Neural progenitor cell (in vitro differentiated cells): ENCODE results near the gene ARHGAP22. TPM values are rescaled to one million over a fixed set of nuclear protein-coding genes. Genes with fewer than 3 reads are reported as not detected.

Source experiments
- DNase-seq: peaks from one replicate; pipeline ENCODE4 v3.0.0-alpha.2; 2016; ENCODE audit warnings: low spot score
- H2AFZ ChIP-seq: fragments of 200-600 bp; sonication (generic); replicated peaks from 2 replicates; pipeline ENCODE4 v1.6.1; 2016; ENCODE audit warnings: antibody characterized with exemption
- H3F3A ChIP-seq: fragments of 200-600 bp; sonication (generic); 2 replicates; pipeline ENCODE4 v1.6.1; 2016; ENCODE audit warnings: antibody characterized with exemption, low read depth
- H3K27ac ChIP-seq: fragments of 200-600 bp; sonication (generic); 2 replicates; pipeline ENCODE4 v1.5.1; 2016; ENCODE audit warnings: mild to moderate bottlenecking
- H3K27me3 ChIP-seq: fragments of 200-600 bp; sonication (generic); 2 replicates; pipeline ENCODE4 v1.6.1; 2016; ENCODE audit warnings: mild to moderate bottlenecking, moderate library complexity
- H3K36me3 ChIP-seq: fragments of 200-600 bp; sonication (generic); 2 replicates; pipeline ENCODE4 v1.5.1; 2016
- H3K4me1 ChIP-seq: fragments of 200-600 bp; sonication (generic); 2 replicates; pipeline ENCODE4 v1.6.1; 2016; ENCODE audit warnings: mixed run types
- H3K4me2 ChIP-seq: fragments of 200-600 bp; sonication (generic); 2 replicates; pipeline ENCODE4 v1.6.1; 2016
- H3K4me3 ChIP-seq: fragments of 200-600 bp; sonication (generic); 2 replicates; pipeline ENCODE4 v1.5.1; 2016
- H3K79me2 ChIP-seq: fragments of 200-600 bp; sonication (generic); 2 replicates; pipeline ENCODE4 v1.6.1; 2016; ENCODE audit warnings: low read depth
- H3K9ac ChIP-seq: fragments of 200-600 bp; sonication (generic); 2 replicates; pipeline ENCODE4 v1.6.1; 2016
- H3K9me3 ChIP-seq: fragments of 200-600 bp; sonication (generic); 2 replicates; pipeline ENCODE4 v1.5.1; 2016; ENCODE audit warnings: low read depth
- H4K20me1 ChIP-seq: fragments of 200-600 bp; sonication (generic); 2 replicates; pipeline ENCODE4 v1.6.1; 2016; ENCODE audit warnings: low read depth
- H3K27ac Mint-ChIP-seq: 3 replicates; pipeline ENCODE4 v1.8.0; 2021; ENCODE audit warnings: mixed read lengths
- H3K27me3 Mint-ChIP-seq: 2 replicates; pipeline ENCODE4 v1.8.0; 2022; ENCODE audit warnings: low read depth, mild to moderate bottlenecking, inconsistent platforms, moderate library complexity, mixed read lengths; ENCODE audit not compliant: insufficient read depth
- H3K36me3 Mint-ChIP-seq: 3 replicates; pipeline ENCODE4 v1.8.0; 2021; ENCODE audit warnings: mixed read lengths
- H3K4me1 Mint-ChIP-seq: 3 replicates; pipeline ENCODE4 v1.8.0; 2021; ENCODE audit warnings: mixed read lengths
- H3K4me3 Mint-ChIP-seq: 3 replicates; pipeline ENCODE4 v1.8.0; 2021; ENCODE audit warnings: mild to moderate bottlenecking, moderate library complexity, mixed read lengths
- H3K9me3 Mint-ChIP-seq: 3 replicates; pipeline ENCODE4 v1.8.0; 2020; ENCODE audit warnings: mixed read lengths
- CTCF ChIP-seq: fragments of 200-600 bp; sonication (generic); IDR thresholded peaks from 2 replicates; pipeline ENCODE4 v1.5.1; 2017; ENCODE audit warnings: antibody characterized with exemption, mild to moderate bottlenecking
- EZH2 ChIP-seq: fragments of 200-600 bp; sonication (generic); IDR thresholded peaks from 2 replicates; pipeline ENCODE4 v1.6.1; 2017; ENCODE audit warnings: antibody characterized with exemption, mild to moderate bottlenecking, moderate library complexity
- EZH2phosphoT487 ChIP-seq: fragments of 200-600 bp; sonication (generic); IDR thresholded peaks from 2 replicates; pipeline ENCODE4 v1.6.1; 2017; ENCODE audit warnings: antibody characterized with exemption
- total RNA-seq: library from RNA; depleted of rRNA; stranded (reverse); fragments of >200 nt; gene quantifications from 2 replicates; pipeline ENCODE4 v1.2.3, GENCODE V29; 2015; ENCODE audit warnings: low replicate concordance

The ARHGAP22 gene
- total RNA-seq, 1 donor from 2014 or later: 1.7 TPM

GRCh38 chr10:48495282-48496045 lies 109.4 kb downstream of the ARHGAP22 start:
- no peak for DNase-seq
- no peaks in the 10 kb centered on the region for H3K9me3 Mint-ChIP-seq
- H3K4me2 ChIP-seq: no peak overlapping the region
- H2AFZ ChIP-seq: no peak overlapping the region
- H3K27ac ChIP-seq: no peak overlapping the region
- H3K4me1 ChIP-seq: no peaks in the 10 kb centered on the region
- H4K20me1 ChIP-seq: no peaks in the 10 kb centered on the region
- H3K27me3 Mint-ChIP-seq: peaks cover 3% of the 10 kb centered on the region
- H3K9ac ChIP-seq: no peak overlapping the region
- no peak overlapping the region for H3K4me3 Mint-ChIP-seq
- no peaks in the 10 kb centered on the region for H3F3A ChIP-seq
- no peaks in the 10 kb centered on the region for H3K36me3 Mint-ChIP-seq
- no peak for TF ChIP-seq EZH2
- no peak for TF ChIP-seq CTCF
- TF ChIP-seq EZH2phosphoT487: no peak
- no peaks in the 10 kb centered on the region for H3K79me2 ChIP-seq
- H3K4me1 Mint-ChIP-seq: no peaks in the 10 kb centered on the region
- H3K36me3 ChIP-seq: no peaks in the 10 kb centered on the region
- H3K4me3 ChIP-seq: no peak overlapping the region
- no peak overlapping the region for H3K27ac Mint-ChIP-seq
- H3K9me3 ChIP-seq: no peaks in the 10 kb centered on the region
- H3K27me3 ChIP-seq: no peaks in the 10 kb centered on the region

GRCh38 chr10:48494611-48495010 lies 110.3 kb downstream of the ARHGAP22 start:
- Mint-ChIP-seq H3K36me3 (no peaks in the 10 kb centered on the region), H3K4me3 (no peak overlapping the region), H3K27ac (no peak overlapping the region), H3K9me3 (no peaks in the 10 kb centered on the region), H3K4me1 (no peaks in the 10 kb centered on the region), H3K27me3 (peaks cover 3% of the 10 kb centered on the region)
- Histone ChIP-seq H3K9ac (no peak overlapping the region), H2AFZ (no peak overlapping the region), H3K36me3 (no peaks in the 10 kb centered on the region), H3F3A (no peaks in the 10 kb centered on the region), H4K20me1 (no peaks in the 10 kb centered on the region), H3K27ac (no peak overlapping the region), H3K79me2 (no peaks in the 10 kb centered on the region), H3K27me3 (no peaks in the 10 kb centered on the region), H3K9me3 (no peaks in the 10 kb centered on the region), H3K4me3 (no peak overlapping the region), H3K4me1 (no peaks in the 10 kb centered on the region), H3K4me2 (no peak overlapping the region)
- no peak for DNase-seq
- no peak for TF ChIP-seq CTCF
- no peak for TF ChIP-seq EZH2phosphoT487
- no peak for TF ChIP-seq EZH2

GRCh38 chr10:48494073-48494472 lies 110.8 kb downstream of the ARHGAP22 start:
- no peaks in the 10 kb centered on the region for H3K4me1 ChIP-seq
- no peaks in the 10 kb centered on the region for H3K79me2 ChIP-seq
- no peak for TF ChIP-seq EZH2phosphoT487
- no peak for TF ChIP-seq EZH2
- no peak for TF ChIP-seq CTCF
- H3K4me2 ChIP-seq: no peak overlapping the region
- no peaks in the 10 kb centered on the region for H3K9me3 Mint-ChIP-seq
- no peaks in the 10 kb centered on the region for H4K20me1 ChIP-seq
- H3K36me3 ChIP-seq: no peaks in the 10 kb centered on the region
- H3K27ac ChIP-seq: no peak overlapping the region
- peaks cover 3% of the 10 kb centered on the region for H3K27me3 Mint-ChIP-seq
- no peaks in the 10 kb centered on the region for H3K4me1 Mint-ChIP-seq
- DNase-seq: no peak
- H3K9ac ChIP-seq: no peak overlapping the region
- no peaks in the 10 kb centered on the region for H3K9me3 ChIP-seq
- H3K4me3 ChIP-seq: no peak overlapping the region
- no peak overlapping the region for H2AFZ ChIP-seq
- no peaks in the 10 kb centered on the region for H3K27me3 ChIP-seq
- H3F3A ChIP-seq: no peaks in the 10 kb centered on the region
- H3K4me3 Mint-ChIP-seq: no peak overlapping the region
- no peaks in the 10 kb centered on the region for H3K36me3 Mint-ChIP-seq
- no peak overlapping the region for H3K27ac Mint-ChIP-seq
